IPS DF 6.9 (cell line): ENCODE results near the gene LEF1.

Experiments
- DNase-seq: peaks from one replicate; pipeline ENCODE4 v3.0.0-alpha.2; 2013; ENCODE audit warnings: low read depth, low spot score
- H3K27ac ChIP-seq: one replicate; pipeline ENCODE4 v1.5.1; 2013; ENCODE audit warnings: low read length, control low read depth
- H3K27me3 ChIP-seq: 2 replicates; pipeline ENCODE4 v1.6.1; 2013; ENCODE audit warnings: mild to moderate bottlenecking, low read length; ENCODE audit not compliant: control insufficient read depth, insufficient read depth
- H3K36me3 ChIP-seq: 2 replicates; pipeline ENCODE4 v1.6.1; 2013; ENCODE audit warnings: low read length; ENCODE audit not compliant: control insufficient read depth, insufficient read depth
- H3K4me1 ChIP-seq: 2 replicates; pipeline ENCODE4 v1.6.1; 2013; ENCODE audit warnings: low read length; ENCODE audit not compliant: control insufficient read depth, insufficient read depth
- H3K4me3 ChIP-seq: 2 replicates; pipeline ENCODE4 v1.5.1; 2013; ENCODE audit warnings: mild to moderate bottlenecking, low read length
- H3K9me3 ChIP-seq: 2 replicates; pipeline ENCODE4 v1.6.1; 2013; ENCODE audit warnings: low read length, inconsistent platforms; ENCODE audit not compliant: control insufficient read depth, insufficient read depth
- WGBS: extraction: QIAGEN DNeasy Blood & Tissue Kit; methylation state at CpG from one replicate; pipeline ENCODE4 v1.1.7; 2013; ENCODE audit warnings: mixed read lengths, missing lambda C conversion rate; ENCODE audit not compliant: insufficient read length, insufficient coverage; 5-methylcytosine and 5-hydroxymethylcytosine counted together

The LEF1 gene

GRCh38 chr4:108180513-108180912, 11.8 kb upstream of the LEF1 start:
- Histone ChIP-seq H3K9me3 (no peaks in the 10 kb centered on the region), H3K4me1 (peaks cover 2% of the 10 kb centered on the region), H3K36me3 (no peaks in the 10 kb centered on the region), H3K27ac (no peak overlapping the region), H3K4me3 (no peak overlapping the region), H3K27me3 (peaks cover 2% of the 10 kb centered on the region; the same call in 1 of the 2 replicates)
- DNase-seq = no peak
- no CpG with 5 or more reads among the region's 1 CpG for WGBS

GRCh38 chr4:108175966-108176365, 7.2 kb upstream of the LEF1 start:
- Histone ChIP-seq H3K27ac (no peak overlapping the region), H3K36me3 (no peaks in the 10 kb centered on the region), H3K4me3 (no peak overlapping the region), H3K27me3 (peaks cover 44% of the 10 kb centered on the region), H3K9me3 (no peaks in the 10 kb centered on the region), H3K4me1 (no peaks in the 10 kb centered on the region; the same call in 1 of the 2 replicates)
- DNase-seq = no peak
- WGBS = no CpG with 5 or more reads among the region's 3 CpGs

- Histone ChIP-seq H3K27ac (no peak overlapping the region), H3K4me1 (no peaks in the 10 kb centered on the region; the same call in none of the 2 replicates), H3K4me3 (no peak overlapping the region), H3K36me3 (no peaks in the 10 kb centered on the region), H3K9me3 (no peaks in the 10 kb centered on the region), H3K27me3 (peaks cover 51% of the 10 kb centered on the region)
- DNase-seq = no peak
These were observed 6.1 kb upstream of the LEF1 start for GRCh38 chr4:108174856-108175255.

- WGBS = no CpG with 5 or more reads among the region's 11 CpGs
- H3K4me1 ChIP-seq = peaks cover 2% of the 10 kb centered on the region
These were observed 4.9 kb upstream of the LEF1 start for GRCh38 chr4:108173599-108174057.

GRCh38 chr4:108172753-108173598, 4.2 kb upstream of the LEF1 start:
- Histone ChIP-seq H3K27me3 (peaks cover 63% of the 10 kb centered on the region), H3K36me3 (no peaks in the 10 kb centered on the region), H3K27ac (no peak overlapping the region), H3K9me3 (no peaks in the 10 kb centered on the region), H3K4me1 (peaks cover 2% of the 10 kb centered on the region), H3K4me3 (peak overlapping the region; percentile 28; the same call in 1 of the 2 replicates)
- no CpG with 5 or more reads among the region's 77 CpGs for WGBS
- DNase-seq = no peak

More at GRCh38 chr4:108173599-108174057, 4.9 kb upstream of the LEF1 start:
- no peak overlapping the region for H3K27ac ChIP-seq
- H3K9me3 ChIP-seq = no peaks in the 10 kb centered on the region
- H3K36me3 ChIP-seq = no peaks in the 10 kb centered on the region
- H3K4me3 ChIP-seq = no peak overlapping the region; the same call in 1 of the 2 replicates
- peaks cover 60% of the 10 kb centered on the region for H3K27me3 ChIP-seq
- DNase-seq = no peak

- no peaks in the 10 kb centered on the region for H3K9me3 ChIP-seq
- peak overlapping the region; percentile 28; the same call in 1 of the 2 replicates for H3K4me3 ChIP-seq
- peaks cover 2% of the 10 kb centered on the region for H3K4me1 ChIP-seq
- no peak overlapping the region for H3K27ac ChIP-seq
- H3K27me3 ChIP-seq = peaks cover 68% of the 10 kb centered on the region
- DNase-seq = no peak
- WGBS = no CpG with 5 or more reads among the region's 43 CpGs
- no peaks in the 10 kb centered on the region for H3K36me3 ChIP-seq
These were observed 3.6 kb upstream of the LEF1 start for GRCh38 chr4:108172231-108172752.

- H3K27me3 ChIP-seq = peaks cover 75% of the 10 kb centered on the region
- H3K36me3 ChIP-seq = no peaks in the 10 kb centered on the region
- H3K27ac ChIP-seq = no peak overlapping the region
- peaks cover 2% of the 10 kb centered on the region for H3K4me1 ChIP-seq
- WGBS = no CpG with 5 or more reads among the region's 52 CpGs
- peak overlapping the region; percentile 9; the same call in 1 of the 2 replicates for H3K4me3 ChIP-seq
- no peak for DNase-seq
- H3K9me3 ChIP-seq = no peaks in the 10 kb centered on the region
These were observed 2.9 kb upstream of the LEF1 start for GRCh38 chr4:108171339-108172230.

- no peak overlapping the region for H3K27ac ChIP-seq
- H3K27me3 ChIP-seq = peaks cover 81% of the 10 kb centered on the region
- WGBS = no CpG with 5 or more reads among the region's 8 CpGs
- no peak for DNase-seq
- H3K36me3 ChIP-seq = no peaks in the 10 kb centered on the region
- H3K4me1 ChIP-seq = peaks cover 2% of the 10 kb centered on the region
- no peak overlapping the region for H3K4me3 ChIP-seq
- no peaks in the 10 kb centered on the region for H3K9me3 ChIP-seq
These were observed 2.1 kb upstream of the LEF1 start for GRCh38 chr4:108170631-108171338.

GRCh38 chr4:108169664-108170063, 932 bp upstream of the LEF1 start:
- Histone ChIP-seq H3K36me3 (no peaks in the 10 kb centered on the region), H3K27ac (no peak overlapping the region), H3K27me3 (peaks cover 86% of the 10 kb centered on the region), H3K9me3 (no peaks in the 10 kb centered on the region), H3K4me3 (no peak overlapping the region), H3K4me1 (peaks cover 2% of the 10 kb centered on the region)
- WGBS = no CpG with 5 or more reads among the region's 8 CpGs
- no peak for DNase-seq
